ENCODE data around the gene FAM210A. TPM values are rescaled to one million over a fixed set of nuclear protein-coding genes. Genes with fewer than 3 reads are reported as not detected.

The FAM210A gene
- total RNA-seq, 1 experiment from 2014 or later, result 52.7 TPM

DNA sequence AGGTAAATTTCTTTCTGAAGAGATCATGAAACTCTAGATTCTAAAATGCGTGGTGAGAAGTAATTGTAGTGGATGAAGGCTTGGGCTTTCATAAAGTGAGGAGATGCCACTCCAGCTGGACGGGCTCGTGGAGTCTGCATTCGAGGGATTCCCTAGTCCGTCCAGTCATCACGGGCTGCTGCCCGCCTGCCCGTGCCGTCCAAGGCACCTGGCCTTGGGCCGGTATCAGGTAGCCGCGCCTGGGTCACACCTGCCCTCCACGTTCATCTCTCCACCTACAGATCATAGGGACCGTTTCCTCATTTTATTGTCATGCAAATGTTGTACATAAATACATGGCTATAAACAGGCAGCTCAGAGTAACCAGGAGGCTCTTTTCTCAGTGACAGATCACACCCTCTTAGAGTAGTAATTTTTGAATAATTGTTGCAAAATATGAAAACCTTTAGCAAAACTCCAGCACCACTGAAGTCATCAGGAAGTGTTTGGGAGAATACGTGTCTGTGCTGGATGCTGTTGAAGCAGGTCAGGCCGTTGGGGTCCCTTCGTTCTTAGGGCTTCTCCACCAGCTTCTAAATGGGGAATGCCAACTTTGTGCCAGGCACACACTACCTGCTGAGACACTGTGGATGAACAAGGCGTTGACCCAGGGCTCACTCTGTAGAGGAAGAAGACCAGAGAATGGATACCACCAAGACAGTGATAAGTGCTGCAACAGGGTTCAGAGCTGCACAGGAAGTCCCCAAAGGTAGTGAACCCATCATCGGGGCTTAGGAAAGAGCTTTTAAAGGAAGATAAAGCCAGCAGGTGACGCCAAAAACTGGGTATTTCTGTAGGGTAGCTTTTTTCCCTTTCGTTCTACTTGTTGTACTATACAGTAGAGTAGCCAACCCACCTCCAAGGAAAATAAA, 112.5 kb downstream of the FAM210A start:
- H3K79me2 ChIP-seq (ENCODE audit: low read length), result no peaks in the 10 kb centered on the region
- ATAC-seq, result no peak
- no peaks in the 10 kb centered on the region for H3K36me3 ChIP-seq (ENCODE audit: low read depth, low read length)
- H3K27ac ChIP-seq (ENCODE audit: low read length), result no peak overlapping the region
- peaks cover 73% of the 10 kb centered on the region for H3K27me3 ChIP-seq (ENCODE audit: low read length)
- H4K20me1 ChIP-seq (ENCODE audit: low read length), result no peaks in the 10 kb centered on the region
- ChIA-PET CTCF (no interaction called here), POLR2A (ENCODE audit: unreplicated experiment) (no interaction called here)
- no peak overlapping the region for H3K4me3 ChIP-seq (ENCODE audit: low read length)
- H3K9me2 ChIP-seq (replicated peaks; ENCODE audit: low read length), result no peaks in the 10 kb centered on the region
- no peak overlapping the region for H2AFZ ChIP-seq (ENCODE audit: low read length)
- H3K4me2 ChIP-seq (ENCODE audit: low read length), result no peak overlapping the region
- no peaks in the 10 kb centered on the region for H3K9me3 ChIP-seq (ENCODE audit: low read length)
- TF ChIP-seq EZH2phosphoT487 (IDR thresholded peaks at IDR 0.05; ENCODE audit: borderline replicate concordance, low read length) (no peak), EZH2 (IDR thresholded peaks at IDR 0.05; ENCODE audit: low read length, unreplicated experiment) (no peak)
- TF ChIP-seq, protein P1, sequence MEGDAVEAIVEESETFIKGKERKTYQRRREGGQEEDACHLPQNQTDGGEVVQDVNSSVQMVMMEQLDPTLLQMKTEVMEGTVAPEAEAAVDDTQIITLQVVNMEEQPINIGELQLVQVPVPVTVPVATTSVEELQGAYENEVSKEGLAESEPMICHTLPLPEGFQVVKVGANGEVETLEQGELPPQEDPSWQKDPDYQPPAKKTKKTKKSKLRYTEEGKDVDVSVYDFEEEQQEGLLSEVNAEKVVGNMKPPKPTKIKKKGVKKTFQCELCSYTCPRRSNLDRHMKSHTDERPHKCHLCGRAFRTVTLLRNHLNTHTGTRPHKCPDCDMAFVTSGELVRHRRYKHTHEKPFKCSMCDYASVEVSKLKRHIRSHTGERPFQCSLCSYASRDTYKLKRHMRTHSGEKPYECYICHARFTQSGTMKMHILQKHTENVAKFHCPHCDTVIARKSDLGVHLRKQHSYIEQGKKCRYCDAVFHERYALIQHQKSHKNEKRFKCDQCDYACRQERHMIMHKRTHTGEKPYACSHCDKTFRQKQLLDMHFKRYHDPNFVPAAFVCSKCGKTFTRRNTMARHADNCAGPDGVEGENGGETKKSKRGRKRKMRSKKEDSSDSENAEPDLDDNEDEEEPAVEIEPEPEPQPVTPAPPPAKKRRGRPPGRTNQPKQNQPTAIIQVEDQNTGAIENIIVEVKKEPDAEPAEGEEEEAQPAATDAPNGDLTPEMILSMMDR (conservative IDR thresholded peaks at IDR 0.05; ENCODE audit: low read depth, low read length), result no peak
- no TSS peak for BruUV-seq (replicated peaks)
- H3K4me1 ChIP-seq (ENCODE audit: insufficient read depth, low read length), result no peaks in the 10 kb centered on the region; the same call in 1 of the 2 replicates
- no peak for DNase-seq
- H3F3A ChIP-seq (ENCODE audit: low read length, unreplicated experiment), result no peaks in the 10 kb centered on the region
- intact Hi-C loops (cut with micrococcal nuclease), result no loop called here
- H3K9ac ChIP-seq (ENCODE audit: low read length), result no peak overlapping the region

Other genes with a start within 250 kb of the FAM210A start
- 18.9 and 21.1 TPM in 2 replicates for gene RNMT, start 115 bp upstream of the FAM210A start, total RNA-seq (2014; rRNA removed)
- not detected in 2 replicates for gene MC5R, start 97.6 kb upstream of the FAM210A start, total RNA-seq (2014; rRNA removed)
- not detected in 2 replicates for gene MC2R, start 189.0 kb upstream of the FAM210A start, total RNA-seq (2014; rRNA removed)